Measurements from ENCODE around the gene ANXA8L1.
"Not testable (repeated sequence)": the region's sequence is repeated elsewhere in the genome, so short reads cannot be mapped to it uniquely, and the experiment has no call there.

ANXA8L1 gene

DNA sequence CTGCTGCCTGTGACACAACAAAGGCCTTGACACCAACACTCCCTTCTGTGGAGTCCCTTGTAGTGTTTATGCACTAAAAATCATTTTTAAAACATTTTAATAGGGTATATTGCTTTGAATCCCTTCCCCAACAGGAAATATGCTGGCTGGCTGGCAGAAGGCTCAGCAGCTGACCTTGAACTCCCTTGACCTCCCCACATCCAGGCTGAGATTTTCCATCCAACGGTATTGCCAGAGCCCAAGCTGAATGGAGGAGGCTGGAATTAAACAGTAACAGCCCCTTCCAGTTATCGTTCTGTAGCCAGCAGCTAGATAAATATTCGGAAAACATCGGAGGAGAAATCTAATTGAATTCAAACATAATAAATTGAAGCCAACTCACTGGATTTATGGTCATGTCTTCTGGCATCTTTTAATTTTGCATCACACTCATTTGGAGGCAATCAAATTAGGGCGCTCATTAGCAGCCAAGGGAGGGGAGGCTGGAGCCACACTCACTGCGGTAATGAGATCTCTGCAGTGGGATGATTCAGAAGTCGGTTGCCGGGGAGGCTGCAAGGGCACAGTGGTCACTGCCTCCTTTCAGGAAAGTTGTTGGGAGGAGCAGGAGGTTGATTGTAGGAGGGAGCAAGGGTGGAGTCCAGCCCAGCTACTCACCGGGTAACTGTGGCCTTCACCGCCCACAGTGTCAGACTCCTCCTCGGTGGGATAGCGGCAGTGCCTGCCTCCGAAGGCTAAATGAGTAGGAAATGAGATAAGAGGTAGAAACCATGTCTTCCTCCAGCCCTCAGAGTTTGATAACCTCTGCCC is 44.2 kb downstream of the ANXA8L1 start:
- DNase-seq (ENCODE audit: low spot score); in situ Hi-C loops (cut with MboI; ENCODE audit: low pct_unique_long_range_greater_than_20kb, low sequenced_read_pairs, unreplicated experiment): not testable (repeated sequence)

GRCh38 chr10:46423550-46423949 is 48.0 kb downstream of the ANXA8L1 start:
- in situ Hi-C loops (cut with MboI; ENCODE audit: low pct_unique_long_range_greater_than_20kb, low sequenced_read_pairs, unreplicated experiment) = not testable (repeated sequence)

GRCh38 chr10:46440942-46441341 is 65.4 kb downstream of the ANXA8L1 start:
- in situ Hi-C loops (cut with MboI; ENCODE audit: low pct_unique_long_range_greater_than_20kb, low sequenced_read_pairs, unreplicated experiment) = not testable (repeated sequence)

More at GRCh38 chr10:46423550-46423949, 48.0 kb downstream of the ANXA8L1 start:
- not testable (repeated sequence) for DNase-seq (ENCODE audit: low spot score)

More at GRCh38 chr10:46440942-46441341, 65.4 kb downstream of the ANXA8L1 start:
- DNase-seq (ENCODE audit: low spot score) = not testable (repeated sequence)
